ENCODE results near the gene ZDHHC5.

- TF ChIP-seq EP300 (IDR thresholded peaks at IDR 0.05) (no peak), CTCF (IDR thresholded peaks at IDR 0.05) (no peak)
Observed at GRCh38 chr11:57709802-57710367, 42.0 kb downstream of the ZDHHC5 start.
